CD4-positive, alpha-beta T cell treated with Interleukin-21 for 1 hour (primary cell): ENCODE data around the gene RWDD3.

ENCODE experiments used
- DNase-seq: peaks from one replicate; pipeline ENCODE4 v3.0.0-alpha.2; 2020

RWDD3 gene

GRCh38 chr1:95230768-95231191 lies 3.2 kb upstream of the RWDD3 start:
- no peak for DNase-seq

GRCh38 chr1:95232646-95233318 lies 1.2 kb upstream of the RWDD3 start:
- no peak for DNase-seq

- DNase-seq, result no peak
Measured at GRCh38 chr1:95233319-95233736, 682 bp upstream of the RWDD3 start.

GRCh38 chr1:95236784-95237575 lies 3.0 kb downstream of the RWDD3 start:
- DNase-seq, result no peak

- no peak for DNase-seq
Measured at GRCh38 chr1:95237981-95238703, 4.1 kb downstream of the RWDD3 start.

GRCh38 chr1:95245029-95245428 lies 11.0 kb downstream of the RWDD3 start:
- DNase-seq, result no peak

- DNase-seq, result no peak
Measured at GRCh38 chr1:95246511-95246910, 12.5 kb downstream of the RWDD3 start.

GRCh38 chr1:95247607-95248006 lies 13.6 kb downstream of the RWDD3 start:
- DNase-seq, result no peak

- no peak for DNase-seq
Measured at GRCh38 chr1:95249916-95250315, 15.9 kb downstream of the RWDD3 start.

- no peak for DNase-seq
Measured at GRCh38 chr1:95252422-95252821, 18.4 kb downstream of the RWDD3 start.

- DNase-seq, result no peak
Measured at GRCh38 chr1:95254959-95255358, 20.9 kb downstream of the RWDD3 start.

- DNase-seq, result no peak
Measured at GRCh38 chr1:95255826-95256225, 21.8 kb downstream of the RWDD3 start.

GRCh38 chr1:95257758-95258157 lies 23.7 kb downstream of the RWDD3 start:
- no peak for DNase-seq

GRCh38 chr1:95259245-95259644 lies 25.2 kb downstream of the RWDD3 start:
- DNase-seq, result no peak

- DNase-seq, result no peak
Measured at GRCh38 chr1:95262913-95263312, 28.9 kb downstream of the RWDD3 start.

GRCh38 chr1:95263450-95263849 lies 29.4 kb downstream of the RWDD3 start:
- no peak for DNase-seq

GRCh38 chr1:95265106-95265505 lies 31.1 kb downstream of the RWDD3 start:
- DNase-seq, result no peak

- DNase-seq, result no peak
Measured at GRCh38 chr1:95276429-95276828, 42.4 kb downstream of the RWDD3 start.

- no peak for DNase-seq
Measured at GRCh38 chr1:95278173-95279006, 44.4 kb downstream of the RWDD3 start.

- DNase-seq, result no peak
Measured at GRCh38 chr1:95281781-95282517, 47.9 kb downstream of the RWDD3 start.

GRCh38 chr1:95282518-95282895 lies 48.5 kb downstream of the RWDD3 start:
- no peak for DNase-seq

GRCh38 chr1:95284420-95284819 lies 50.4 kb downstream of the RWDD3 start:
- no peak for DNase-seq
